ENCODE data around the gene KAT14.

DNA sequence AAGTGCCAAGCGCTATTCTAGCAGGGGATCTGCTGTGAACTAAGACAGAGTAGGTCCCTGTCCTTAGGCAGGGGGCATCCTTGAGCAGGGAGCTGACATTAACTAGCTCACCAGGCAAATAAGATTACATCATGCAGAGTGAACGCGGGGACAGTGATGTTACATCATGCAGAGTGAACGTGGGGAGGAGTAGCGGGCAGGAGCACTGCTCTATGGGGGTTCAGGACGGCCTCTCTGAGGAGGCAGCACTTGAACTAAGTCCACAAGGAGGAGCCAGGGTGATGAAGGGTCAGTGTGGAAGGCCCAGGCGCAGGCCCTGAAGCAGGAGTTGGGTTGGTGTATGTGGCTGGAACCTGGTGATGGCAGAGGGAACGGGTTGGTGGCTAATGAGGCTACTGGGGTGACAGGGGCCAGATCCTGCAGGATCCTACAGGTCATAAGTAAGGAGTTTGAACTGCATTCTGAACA lies 38.7 kb downstream of the KAT14 start:
- TF ChIP-seq POLR2A (IDR thresholded peaks at IDR 0.05; ENCODE audit: low read depth, low read length) (no peak), TAF1 (IDR thresholded peaks at IDR 0.05; ENCODE audit: low read depth, low read length) (no peak)
